T follicular helper cell (primary cell): ENCODE measurements around the gene IZUMO2.
A peak's percentile ranks its signal among the peaks of the same experiment; 100 is the strongest.
"Not testable (repeated sequence)": the region's sequence is repeated elsewhere in the genome, so short reads cannot be mapped to it uniquely, and the experiment has no call there.

Experiments used
- DNase-seq: peaks from one replicate; pipeline ENCODE4 v3.0.0-alpha.2; 2020; ENCODE audit warnings: low read depth

IZUMO2 gene

DNA sequence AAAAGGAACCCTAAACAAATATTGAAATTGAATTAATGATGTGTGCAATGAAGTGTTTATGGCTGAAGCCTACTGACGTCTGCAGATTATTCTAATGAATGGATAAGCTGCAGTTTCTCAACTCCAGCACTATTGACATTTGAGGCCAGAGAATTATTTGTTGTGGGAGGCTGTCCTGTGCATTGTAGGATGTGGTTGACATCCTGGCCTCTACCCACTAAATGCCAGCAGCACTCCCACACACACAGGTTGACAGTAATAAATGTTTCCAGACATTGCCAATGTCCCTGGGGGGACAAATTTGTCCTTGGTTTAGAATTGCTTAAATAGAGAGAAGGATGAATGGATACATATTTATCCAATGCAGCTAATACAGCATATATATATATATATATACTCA, 21.1 kb upstream of the IZUMO2 start:
- DNase-seq = no peak

DNA sequence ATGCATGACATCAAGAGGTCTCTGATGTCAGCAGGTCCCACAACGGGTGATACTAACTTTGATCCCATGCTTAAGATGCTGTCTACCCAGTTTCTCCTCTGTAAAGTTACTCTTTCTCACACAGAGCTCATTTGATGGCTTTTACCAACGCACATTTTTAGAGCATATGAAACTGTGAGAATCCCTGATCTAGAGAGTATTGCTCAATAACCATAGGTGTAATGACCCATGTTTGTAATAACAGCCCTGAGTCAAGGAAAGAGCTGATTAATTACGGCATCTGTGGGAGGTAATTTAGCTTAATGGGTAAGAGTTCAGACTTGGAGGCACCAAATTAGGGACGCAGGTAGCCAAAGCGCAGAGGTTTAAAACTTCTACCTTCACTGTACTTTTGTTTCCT, 18.0 kb upstream of the IZUMO2 start:
- no peak for DNase-seq

DNA sequence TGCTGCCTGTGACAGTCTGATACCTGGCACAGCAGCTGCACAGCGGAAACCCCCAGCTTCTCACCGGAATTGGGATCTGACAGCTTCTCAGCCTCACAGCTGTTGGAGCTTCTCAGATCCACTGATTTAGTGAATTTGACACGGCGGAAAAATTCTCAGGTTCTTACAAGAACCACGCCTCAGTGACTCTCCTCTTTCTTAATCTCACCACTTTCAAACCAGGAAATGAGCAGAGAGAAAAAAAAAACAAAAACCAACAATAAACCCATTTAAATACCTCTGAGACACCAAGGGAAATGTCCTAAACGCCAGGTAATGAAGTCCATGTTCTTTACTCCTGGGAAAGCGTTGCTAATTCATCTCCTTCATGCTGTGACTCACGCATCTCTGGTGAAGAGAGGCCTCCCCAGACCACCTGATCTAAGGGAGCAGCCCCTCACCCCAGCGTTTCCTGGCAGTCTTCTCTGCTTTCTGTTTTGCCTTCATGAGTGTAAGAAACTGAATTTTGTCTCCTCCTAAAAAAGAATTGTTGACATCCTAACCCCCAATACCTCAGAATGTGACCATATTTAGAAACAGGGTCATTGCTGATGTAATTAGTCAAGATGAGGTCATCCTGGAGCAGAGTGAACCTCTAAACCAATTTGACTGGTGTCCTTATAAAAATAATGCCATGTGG, 15.9 kb upstream of the IZUMO2 start:
- no peak for DNase-seq

GRCh38 chr19:50178320-50178719, 15.2 kb upstream of the IZUMO2 start:
- no peak for DNase-seq

DNA sequence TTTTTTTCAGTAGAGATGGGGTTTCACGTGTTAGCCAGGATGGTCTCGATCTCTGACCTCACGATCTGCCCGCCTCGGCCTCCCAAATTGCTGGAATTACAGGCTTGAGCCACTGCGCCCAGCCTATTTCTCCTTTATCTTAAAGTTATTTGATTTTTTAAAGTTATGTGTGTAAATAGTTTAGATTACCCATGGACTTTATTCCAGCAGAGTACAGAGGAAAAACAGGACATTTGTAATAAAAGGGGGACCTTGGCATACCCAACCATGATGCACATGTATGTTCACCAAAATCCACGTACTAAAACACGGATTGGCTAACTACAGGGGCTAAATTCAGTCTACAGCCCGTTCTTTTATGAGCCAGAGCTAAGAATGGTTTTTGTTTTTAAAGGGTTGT, 13.7 kb upstream of the IZUMO2 start:
- no peak for DNase-seq

- DNase-seq = no peak
Measured at GRCh38 chr19:50175924-50176323, 12.8 kb upstream of the IZUMO2 start.

- DNase-seq = no peak
Measured at GRCh38 chr19:50174100-50174793, 11.2 kb upstream of the IZUMO2 start.

DNA sequence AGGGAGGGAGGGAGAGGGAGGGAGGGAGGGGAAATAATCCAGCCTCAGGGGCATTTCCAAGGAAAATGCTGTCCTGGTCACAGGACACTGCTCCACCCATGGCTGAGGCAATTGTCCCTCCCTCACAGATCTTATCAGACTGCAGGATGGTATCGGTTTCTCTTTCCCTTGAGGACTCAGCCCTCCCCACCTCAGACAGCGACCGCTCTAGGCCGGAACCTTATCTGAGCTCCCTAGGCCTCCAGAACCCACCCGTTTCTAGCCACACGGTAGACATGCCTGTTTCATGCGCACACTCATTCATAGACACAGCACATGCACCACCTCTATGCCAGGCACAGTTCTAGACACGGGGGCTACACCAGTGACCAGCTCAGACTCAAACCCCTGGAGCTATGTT, 10.0 kb upstream of the IZUMO2 start:
- DNase-seq = no peak

GRCh38 chr19:50172726-50173125, 9.6 kb upstream of the IZUMO2 start:
- no peak for DNase-seq

DNA sequence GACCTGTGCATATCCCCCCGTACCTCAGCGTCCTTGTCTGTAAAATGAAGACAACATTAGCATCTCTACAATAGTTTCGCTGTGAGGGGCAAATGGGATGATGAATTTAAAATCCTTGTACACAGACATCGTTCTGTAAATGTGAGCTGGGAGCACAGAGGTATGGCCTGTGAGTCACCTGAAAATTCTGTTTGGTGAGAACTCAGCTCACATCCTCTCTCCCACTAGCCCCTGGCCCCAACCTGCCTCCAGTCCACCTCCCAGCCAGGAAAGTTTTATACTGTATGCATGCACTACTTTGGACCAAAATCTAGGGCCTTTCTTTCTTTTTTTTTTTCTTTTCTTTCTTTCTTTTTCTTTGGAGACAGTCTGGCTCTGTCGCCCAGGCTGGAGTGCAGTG, 8.7 kb upstream of the IZUMO2 start:
- DNase-seq = no peak

GRCh38 chr19:50167314-50167721, 4.2 kb upstream of the IZUMO2 start:
- DNase-seq = no peak

GRCh38 chr19:50159078-50159477, 4.0 kb downstream of the IZUMO2 start:
- DNase-seq = no peak

GRCh38 chr19:50158577-50158976, 4.5 kb downstream of the IZUMO2 start:
- DNase-seq = no peak

GRCh38 chr19:50155520-50156109, 7.5 kb downstream of the IZUMO2 start:
- no peak for DNase-seq

DNA sequence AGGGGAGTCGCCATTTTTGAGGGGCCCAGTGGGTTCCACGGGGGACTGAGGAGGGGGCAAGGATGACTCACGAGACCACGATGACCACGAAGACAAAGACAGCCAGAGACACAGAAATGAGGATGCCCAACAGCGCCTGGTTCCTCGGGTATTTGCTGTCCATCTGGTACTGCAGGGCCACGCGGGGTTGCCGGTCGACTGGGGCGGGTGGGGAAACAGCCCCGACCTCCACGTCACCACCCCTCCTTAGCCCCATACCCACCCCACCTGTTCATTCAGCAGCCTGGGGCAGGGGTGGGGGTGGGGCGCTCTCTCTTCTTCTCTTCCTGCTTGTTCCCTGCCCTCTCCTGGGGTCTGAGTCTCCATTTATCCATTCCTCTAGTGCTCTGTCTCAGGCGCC, 8.6 kb downstream of the IZUMO2 start:
- DNase-seq = no peak

DNA sequence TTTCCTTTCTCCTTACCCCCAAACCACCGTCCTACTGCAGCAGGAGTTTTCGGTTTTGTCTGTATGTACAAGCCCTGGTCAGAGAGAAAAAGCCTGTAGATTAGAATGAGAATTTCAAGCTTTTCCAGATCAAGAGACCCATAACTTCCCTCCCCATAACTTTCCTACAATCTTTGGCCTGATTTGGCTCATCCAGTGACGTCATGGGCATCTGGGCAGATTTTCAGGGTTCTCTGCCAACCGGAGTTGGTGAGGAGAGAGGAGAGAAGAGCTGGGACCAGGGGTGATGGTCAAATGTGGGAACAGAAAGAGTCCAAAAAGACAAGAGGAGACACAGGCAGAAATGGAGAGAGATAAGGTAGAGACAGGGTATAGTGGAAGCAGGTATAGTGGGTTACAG, 10.5 kb downstream of the IZUMO2 start:
- DNase-seq = no peak

DNA sequence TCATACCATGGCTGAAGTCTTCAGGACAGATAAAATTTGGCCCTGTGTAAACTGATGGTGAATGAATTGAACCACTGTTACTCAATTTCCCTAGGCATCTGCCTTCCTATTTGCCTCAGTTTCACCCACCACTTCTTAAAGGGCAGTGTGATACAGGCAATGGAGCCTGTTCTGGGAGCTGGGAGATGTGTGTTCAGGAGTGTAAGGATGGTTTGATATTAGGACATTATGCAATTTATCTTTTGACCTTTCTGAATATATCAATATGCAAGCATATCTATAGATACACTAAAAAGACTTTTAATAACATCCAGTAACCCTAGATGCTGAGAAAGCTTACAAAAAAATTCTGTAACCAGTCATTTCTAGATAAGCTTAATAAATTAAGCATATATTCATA, 14.6 kb downstream of the IZUMO2 start:
- DNase-seq = no peak

GRCh38 chr19:50147462-50148423, 15.3 kb downstream of the IZUMO2 start:
- DNase-seq = peak; percentile 65

- DNase-seq = not testable (repeated sequence)
Measured at GRCh38 chr19:50141921-50142320, 21.2 kb downstream of the IZUMO2 start.

GRCh38 chr19:50140118-50140845, 22.8 kb downstream of the IZUMO2 start:
- DNase-seq = not testable (repeated sequence)

- not testable (repeated sequence) for DNase-seq
Measured at GRCh38 chr19:50136603-50137365, 26.3 kb downstream of the IZUMO2 start.
